NOMO-1 (cell line): ENCODE data around the gene HTR3B.
"Not testable (repeated sequence)": the region's sequence is repeated elsewhere in the genome, so short reads cannot be mapped to it uniquely, and the experiment has no call there.

Experiments
- DNase-seq, 2 experiments: peaks; one replicate each; lab custom pipeline; 2025; ENCODE audit not compliant: unreplicated experiment in 2 of 2; lab: John Stamatoyannopoulos, UW

Gene HTR3B

GRCh38 chr11:113881856-113882255 is 22.7 kb upstream of the HTR3B start:
- DNase-seq: no peak

- DNase-seq: no peak
These were observed 20.2 kb upstream of the HTR3B start for GRCh38 chr11:113884361-113884836.

DNA sequence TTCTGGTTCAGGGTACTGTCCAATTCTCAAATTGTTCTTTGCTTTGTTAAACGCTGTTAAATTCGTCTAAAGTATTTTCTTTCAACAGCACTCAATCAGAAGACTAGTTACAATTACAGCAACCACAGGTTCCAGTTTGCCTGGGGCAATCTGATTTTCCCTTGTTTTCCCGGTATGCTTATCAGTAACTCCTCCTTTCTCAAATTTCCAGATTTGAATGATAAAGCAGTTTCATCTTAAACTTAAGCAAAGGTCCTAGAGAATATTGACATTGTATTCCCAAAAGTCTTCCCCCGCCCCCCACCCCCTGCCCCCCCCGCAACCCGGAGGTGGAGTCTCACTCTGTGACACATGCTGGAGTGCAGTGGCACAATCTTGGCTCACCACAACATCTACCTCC is 18.7 kb upstream of the HTR3B start:
- no peak for DNase-seq

DNA sequence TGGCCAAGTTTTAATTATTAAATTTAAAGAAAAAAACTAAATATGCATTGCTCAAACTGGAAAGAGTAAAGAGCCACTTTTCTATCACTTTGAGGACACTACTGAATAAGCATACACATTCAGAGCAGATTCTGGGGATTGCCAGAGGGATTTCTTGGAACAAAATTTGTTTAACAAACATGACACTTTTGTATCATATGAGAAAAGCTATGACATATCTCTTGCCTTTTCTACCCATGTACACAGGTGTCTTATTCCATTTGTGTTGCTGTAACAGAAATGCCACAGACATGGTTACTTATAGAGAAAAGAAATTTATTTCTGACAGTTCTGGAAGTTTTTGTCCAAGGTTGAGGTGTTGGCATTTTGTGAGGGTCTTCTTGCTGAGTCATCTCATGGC is 15.7 kb upstream of the HTR3B start:
- no peak for DNase-seq

- no peak for DNase-seq
These were observed 10.1 kb upstream of the HTR3B start for GRCh38 chr11:113894421-113894996.

DNA sequence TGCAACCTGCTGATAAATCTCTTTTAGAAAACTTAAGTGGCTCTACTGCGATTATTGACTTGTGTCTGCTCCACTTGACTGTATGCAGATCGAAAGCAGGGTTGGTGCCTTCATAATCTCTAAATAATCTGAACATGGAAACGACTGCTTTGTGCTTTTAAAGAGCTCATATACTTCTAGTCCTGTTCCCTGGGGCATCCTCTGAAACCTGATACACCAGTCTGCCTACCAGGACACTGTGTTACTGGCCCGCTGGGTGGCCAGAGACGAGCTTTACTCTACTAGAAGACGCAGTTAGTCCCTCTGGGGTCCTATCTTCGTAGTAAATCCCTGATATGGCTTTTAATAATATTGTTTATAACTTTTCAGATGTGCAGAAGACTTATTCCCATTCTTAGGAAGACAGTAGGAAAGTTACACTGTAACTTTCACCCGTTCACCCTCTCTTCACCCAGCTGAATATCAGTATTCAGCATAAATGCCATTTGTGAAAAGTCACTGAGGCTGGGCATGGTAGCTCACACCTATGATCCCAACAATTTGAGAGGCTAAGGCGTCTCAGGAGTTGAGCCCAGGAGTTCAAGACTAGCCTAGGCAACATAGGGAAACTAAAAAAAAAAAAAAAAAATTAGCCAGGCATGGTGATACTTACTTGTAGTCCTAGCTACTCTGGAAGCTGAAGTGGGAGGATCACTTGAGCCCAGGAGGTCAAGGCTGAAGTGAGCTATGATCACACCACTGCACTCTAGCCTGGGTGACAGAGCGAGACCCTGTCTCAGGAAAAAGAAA is 9.0 kb upstream of the HTR3B start:
- no peak for DNase-seq

DNA sequence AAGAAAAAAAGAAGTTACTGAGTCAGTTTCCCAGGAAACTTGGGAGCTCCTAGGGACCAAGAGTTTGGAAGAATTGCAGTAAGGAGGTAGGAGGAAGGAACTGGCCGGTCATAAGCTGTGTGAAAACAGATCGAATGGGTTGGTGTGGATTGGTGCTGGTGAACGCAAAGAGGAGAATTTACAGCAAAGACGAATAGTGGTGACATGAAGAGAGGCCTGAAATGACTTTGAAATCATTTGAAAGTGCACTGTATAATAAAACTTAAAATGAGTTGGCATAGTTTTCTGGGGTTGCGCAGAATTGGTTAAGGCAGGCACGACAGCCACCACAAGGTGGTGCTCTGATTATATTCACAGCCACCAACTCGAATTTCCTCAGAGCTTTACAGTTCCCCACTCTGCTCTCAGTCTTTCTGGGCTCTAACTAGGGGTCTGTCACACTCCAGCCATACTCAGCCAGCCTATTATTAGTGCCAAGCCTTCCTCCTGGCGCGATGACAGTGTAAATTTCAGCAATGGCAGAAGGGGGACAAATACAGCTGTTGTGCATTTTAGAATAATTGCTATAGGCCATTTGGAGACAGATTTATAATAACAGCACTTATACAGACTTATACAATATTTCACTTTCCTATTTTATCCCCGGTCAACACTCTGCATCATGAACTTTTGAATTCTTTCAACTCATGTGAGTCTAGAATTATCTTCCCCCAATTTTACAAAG is 8.3 kb upstream of the HTR3B start:
- DNase-seq: peak in 1 of 2 experiments; percentile 34

DNA sequence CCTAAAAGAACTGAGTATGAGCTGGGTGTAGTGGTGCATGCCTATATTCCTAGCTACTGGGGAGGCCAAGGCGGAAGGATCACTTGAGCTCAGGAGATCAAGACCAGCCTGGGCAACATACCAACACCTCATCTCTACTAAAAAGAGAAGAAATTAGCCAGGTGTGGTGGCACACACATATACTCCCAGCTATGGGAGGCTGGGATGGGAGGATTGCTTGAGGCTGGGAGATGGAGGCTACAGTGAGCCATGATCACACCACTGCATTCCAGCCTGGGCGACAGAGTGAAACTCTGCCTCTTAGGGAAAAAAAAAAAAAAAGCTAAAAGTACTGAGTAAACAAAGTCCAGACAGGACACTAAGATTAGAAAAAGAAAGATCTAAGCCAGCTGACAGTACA is 3.5 kb upstream of the HTR3B start:
- no peak for DNase-seq

DNA sequence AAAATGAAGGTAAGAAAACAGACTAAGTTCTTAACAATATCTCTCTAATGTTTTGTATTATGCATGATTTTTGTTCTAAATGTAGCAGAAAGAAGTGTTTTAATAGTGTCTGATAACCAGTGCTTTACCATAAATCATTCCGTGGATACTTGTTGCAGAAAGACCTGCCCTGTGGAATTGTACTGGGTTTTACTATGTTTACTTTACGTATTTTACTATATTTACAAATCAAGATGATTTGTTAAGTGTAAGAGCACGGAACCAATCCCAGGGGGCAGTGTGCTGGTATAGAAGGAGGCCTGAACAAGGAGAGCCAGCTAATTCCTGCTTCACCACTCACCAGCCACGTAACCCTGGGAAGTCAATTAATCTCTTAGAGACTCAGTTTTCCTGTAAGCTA is 1.4 kb downstream of the HTR3B start:
- no peak for DNase-seq

GRCh38 chr11:113906516-113906915 is 1.9 kb downstream of the HTR3B start:
- no peak for DNase-seq

DNA sequence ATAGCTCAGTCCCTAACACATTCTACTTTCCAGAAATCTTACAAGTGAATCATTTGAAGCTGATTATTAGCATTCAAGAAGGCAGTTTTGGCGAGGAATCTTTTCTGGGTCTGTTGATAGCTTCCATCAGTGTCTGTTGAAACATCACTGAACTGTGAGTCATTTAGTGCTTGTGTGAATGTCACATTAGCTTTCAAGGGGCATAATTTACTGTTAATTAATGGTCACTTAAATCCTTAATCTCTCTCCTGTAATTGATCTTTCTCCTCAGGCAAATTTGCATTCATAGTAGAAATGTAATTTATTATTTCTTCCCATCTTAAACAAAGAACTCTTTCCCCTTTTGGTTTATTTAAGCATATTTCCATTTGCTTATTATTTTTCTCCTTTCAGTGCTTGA is 2.6 kb downstream of the HTR3B start:
- no peak for DNase-seq

GRCh38 chr11:113907681-113908080 is 3.1 kb downstream of the HTR3B start:
- no peak for DNase-seq

DNA sequence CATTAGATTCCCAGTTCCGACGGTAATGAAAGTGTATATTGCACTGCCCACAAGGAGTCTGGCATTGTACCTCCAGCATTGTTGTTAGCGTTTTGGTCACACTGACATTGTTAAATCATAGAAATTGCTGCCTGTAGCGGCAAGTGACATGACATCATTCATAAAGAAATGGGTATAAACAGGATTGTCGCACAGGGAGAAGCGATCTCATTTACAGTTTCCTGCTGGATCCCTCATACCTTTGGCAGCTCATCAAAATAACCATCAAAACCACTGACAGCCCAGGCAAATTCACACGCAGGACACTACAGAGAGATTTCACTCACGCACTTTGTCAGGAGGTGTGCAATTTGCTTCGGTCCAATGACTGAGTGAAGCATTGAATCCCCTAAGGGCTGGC is 3.5 kb downstream of the HTR3B start:
- DNase-seq: no peak

GRCh38 chr11:113911491-113911890 is 6.9 kb downstream of the HTR3B start:
- not testable (repeated sequence) for DNase-seq

GRCh38 chr11:113923572-113923971 is 19.0 kb downstream of the HTR3B start:
- DNase-seq: no peak

- no peak for DNase-seq
These were observed 21.9 kb downstream of the HTR3B start for GRCh38 chr11:113926273-113927197.

- peak in 1 of 2 experiments; percentile 35 for DNase-seq
These were observed 23.7 kb downstream of the HTR3B start for GRCh38 chr11:113928311-113928710.

DNA sequence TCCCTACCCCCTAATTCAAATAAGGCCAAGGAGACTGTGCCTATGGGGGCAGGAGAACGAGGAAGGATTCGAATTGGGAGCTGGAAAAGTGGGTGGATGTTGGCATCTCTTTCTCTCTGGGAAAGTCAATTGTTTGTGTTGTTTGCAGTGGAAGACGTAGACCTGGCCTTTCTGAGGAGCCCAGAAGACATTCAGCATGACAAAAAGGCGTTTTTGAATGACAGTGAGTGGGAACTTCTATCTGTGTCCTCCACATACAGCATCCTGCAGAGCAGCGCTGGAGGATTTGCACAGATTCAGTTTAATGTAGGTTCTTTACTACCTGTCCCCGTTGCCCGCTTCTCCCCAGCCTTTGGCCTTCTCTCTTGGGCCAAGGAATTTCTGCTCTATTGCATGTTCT is 28.2 kb downstream of the HTR3B start:
- no peak for DNase-seq

- DNase-seq: not testable (repeated sequence)
These were observed 29.6 kb downstream of the HTR3B start for GRCh38 chr11:113934193-113934592.

DNA sequence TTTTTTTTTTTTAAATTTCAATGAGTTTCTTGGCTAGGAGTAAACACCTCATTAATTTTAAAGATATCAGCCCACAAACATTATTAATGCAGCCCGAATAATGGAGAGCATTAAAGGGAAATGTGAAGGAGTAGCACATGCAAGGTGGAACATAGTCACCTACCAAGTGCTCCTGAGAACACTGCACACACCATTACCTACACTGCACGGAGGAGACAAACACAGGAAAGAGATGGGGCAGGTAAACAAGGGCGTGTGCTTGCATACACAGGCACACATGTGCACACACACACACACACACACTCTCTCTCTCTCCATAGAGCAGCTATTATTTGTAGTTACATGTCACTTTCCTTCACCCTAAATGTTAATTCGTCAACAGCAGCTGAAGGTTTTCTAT is 30.2 kb downstream of the HTR3B start:
- DNase-seq: no peak

GRCh38 chr11:113935858-113936257 is 31.3 kb downstream of the HTR3B start:
- no peak for DNase-seq
